Measurements from ENCODE around the gene SAP30.

Gene SAP30

DNA sequence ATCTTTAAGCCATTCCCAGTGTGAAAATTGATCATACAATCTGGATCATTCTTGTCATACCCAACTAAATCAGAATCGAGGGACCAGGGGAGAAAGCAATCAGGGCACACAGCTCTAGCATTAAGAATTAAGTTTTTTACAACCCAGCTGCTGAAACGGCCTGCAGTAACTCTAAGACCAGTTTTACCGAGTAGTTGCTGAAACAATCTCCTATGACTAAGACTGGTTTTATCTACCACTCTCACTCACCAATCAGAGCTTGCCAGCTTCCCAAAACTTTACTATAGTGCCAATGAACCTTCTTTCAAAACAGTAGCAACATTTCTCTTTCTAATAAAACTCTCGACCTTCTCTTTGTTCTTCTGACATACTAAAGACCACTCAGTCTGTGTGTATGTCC is 2.8 kb upstream of the SAP30 start:
- DNase-seq, result no peak

DNA sequence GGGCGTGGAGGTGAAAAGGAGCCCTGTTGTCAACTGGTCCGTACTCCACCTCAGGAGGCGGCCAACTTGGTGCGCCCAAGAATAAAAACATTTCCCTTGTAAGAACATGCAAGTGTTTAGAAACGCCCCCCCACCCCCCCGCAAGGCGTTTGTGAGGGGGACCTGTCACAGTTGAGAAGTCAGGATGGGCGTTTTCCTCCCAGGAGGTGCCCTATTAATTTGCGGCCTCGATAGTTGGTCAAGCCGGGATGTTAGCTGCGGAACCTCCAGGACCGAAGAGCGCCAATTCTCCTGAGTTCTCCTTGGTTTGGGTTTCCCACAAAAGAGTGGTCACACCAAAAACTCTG is 651 bp upstream of the SAP30 start:
- no peak for DNase-seq

DNA sequence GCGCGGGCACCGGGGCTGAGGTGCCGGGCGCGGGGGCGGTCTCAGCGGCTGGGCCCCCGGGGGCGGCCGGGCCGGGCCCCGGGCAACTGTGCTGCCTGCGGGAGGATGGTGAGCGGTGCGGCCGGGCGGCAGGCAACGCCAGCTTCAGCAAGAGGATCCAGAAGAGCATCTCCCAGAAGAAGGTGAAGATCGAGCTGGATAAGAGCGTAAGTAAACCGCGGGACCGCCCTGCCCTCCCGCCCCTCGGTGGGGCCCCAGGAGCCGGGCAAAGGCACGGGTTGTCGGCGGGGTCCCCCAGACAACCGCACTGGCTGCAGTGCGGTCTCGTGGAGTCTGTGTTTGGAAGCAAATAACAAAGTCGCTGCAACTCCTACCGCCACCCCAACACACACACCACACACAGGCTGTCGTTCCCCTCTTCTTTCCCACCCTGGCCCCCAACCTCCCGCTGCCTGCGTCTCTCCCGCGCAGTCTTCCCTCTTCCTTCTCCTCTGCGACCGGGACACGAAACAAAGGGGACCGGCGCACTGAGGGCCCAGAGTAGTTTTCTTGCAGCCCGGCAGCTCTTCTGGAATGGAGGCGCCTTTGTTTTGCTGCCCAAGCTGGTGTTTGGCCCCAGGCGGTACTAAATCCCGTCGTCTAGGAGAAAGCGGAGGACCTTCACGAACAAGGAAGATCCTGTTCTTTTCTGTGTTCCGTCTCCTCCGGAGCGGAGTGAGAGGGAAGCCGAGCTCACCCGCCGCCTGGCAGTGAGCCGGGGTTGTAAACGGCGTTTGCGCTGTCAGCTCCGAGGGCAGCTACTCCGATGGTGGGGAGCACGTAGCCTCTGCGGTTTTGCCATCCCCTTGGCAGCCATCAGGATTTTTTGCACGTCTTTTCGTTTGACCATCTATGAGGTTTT is 788 bp downstream of the SAP30 start:
- DNase-seq, result peak; percentile 52

DNA sequence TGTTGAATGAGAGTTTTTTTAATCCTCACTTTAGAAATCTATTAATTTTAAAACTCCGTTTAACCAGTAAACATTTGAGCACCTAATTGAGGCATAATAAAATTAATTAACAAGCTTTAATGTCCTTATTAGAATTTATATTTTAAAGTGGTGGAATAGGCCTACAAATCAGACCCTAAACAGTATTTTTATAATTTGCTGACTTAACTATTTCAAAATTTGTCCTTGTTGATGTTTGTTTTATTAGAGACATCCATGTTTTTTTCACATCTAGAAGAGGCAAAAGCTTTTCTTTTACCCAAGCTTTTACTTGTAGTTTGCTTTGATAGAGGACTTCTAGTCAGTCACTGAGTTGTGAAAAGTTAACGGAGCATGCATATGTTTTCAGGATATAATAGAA is 3.8 kb downstream of the SAP30 start:
- DNase-seq, result no peak

DNA sequence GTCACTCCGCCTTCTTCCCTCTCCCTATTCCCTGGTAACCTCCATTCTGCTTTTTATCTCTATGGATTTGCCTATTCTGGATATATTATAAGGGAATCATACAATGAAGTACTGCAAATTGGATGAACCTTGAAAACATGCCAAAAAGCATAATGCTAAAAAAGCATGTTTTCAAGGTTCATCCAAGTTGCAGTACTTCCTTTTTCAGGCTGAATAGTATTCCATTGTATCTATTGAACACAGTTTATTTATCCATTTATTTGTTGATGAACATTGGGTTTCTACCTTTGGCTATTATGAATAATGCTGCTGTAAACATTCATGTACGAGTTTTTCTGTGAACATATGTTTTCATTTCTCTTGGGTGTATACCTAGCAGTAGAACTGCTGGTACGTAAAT is 9.2 kb downstream of the SAP30 start:
- DNase-seq, result no peak

DNA sequence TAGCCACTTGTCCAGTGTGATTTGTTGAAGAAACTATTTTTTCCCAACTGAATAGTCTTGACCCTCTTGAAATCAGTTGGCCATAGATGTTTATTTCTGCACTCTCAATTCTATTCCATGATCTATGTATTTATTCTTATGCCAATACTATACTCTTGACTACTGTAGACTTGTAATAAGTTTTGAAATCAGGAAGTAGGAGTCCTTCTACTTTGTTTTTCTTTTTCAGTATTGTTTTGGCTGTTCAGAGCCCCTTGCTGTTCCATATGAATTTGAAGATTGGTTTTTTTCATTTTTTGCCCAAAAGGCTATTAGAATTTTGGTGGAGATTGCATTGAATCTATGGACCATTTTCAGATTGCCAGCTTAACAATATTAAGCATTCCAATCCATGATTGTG is 10.2 kb downstream of the SAP30 start:
- no peak for DNase-seq

DNA sequence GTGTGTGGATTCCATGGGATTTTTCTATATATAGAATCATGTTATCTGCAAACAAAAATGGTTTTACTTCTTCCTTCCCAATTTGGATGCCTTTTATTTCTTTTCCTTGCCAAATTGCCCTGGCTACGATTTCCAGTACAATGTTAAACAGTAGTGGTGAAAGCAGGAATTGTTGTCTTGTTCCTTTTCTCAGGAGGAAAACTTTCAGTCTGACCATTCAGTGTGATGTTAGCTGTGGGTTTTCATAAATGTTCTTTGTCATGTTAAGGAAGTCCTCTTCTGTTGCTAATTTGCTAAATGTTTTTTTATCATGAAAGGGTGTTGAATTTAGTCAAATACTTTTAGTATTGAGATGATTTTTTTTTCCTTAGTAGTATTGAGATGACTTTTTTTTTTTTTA is 10.9 kb downstream of the SAP30 start:
- no peak for DNase-seq

DNA sequence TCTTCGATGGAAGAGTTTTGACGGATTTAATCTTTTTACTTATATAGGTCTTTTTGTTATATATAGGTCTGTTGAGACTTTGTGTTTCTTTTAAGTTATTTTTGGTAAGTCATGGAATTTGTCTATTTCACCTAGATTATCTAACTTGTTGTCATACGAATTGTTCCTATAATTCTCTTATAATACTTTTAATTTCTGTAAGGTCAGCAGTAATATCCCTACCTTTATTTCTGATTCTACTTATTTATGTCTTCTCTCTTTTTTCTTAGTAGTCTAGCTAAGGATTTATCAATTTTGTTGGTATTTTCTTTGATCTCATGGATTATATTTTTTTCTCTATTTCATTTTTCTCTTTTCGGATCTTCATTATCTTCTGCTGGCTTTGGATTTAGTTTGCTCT is 11.6 kb downstream of the SAP30 start:
- DNase-seq, result no peak

DNA sequence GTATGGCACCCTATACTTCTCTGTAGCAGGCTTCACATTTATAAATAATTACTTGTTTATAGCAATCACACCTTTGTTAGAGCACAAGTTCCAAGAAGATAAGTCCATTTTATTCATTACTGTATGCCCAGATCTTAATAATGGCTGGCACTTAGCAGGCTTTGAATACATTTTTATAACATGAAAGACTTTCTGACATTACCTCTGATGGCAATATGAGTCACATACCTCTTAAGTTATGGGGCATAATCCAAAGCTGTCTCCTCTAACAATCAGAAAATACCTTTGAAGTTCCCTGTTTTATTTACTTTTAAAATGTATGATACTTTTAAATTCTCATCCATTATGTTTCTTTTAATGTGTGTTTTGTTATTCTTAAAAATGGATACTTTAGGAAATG is 16.0 kb downstream of the SAP30 start:
- no peak for DNase-seq

DNA sequence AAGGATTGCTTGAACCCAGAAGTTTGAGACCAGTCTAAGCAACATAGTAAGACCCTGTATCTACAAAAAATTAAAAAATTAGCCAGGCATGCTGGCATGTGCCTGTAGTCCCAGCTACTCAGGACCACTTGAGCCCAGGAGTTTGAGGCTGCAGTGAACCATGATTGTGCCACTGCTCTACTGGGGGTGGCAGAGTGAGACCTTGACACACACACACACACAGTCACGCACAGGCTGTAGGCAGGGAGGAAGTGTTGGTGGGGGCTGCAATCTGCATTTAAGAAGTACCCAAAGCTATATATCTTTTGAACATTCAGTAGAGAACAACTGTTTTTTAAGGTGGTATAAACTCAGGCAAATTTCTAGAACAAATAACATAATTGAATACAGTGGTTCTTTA is 20.9 kb downstream of the SAP30 start:
- no peak for DNase-seq

DNA sequence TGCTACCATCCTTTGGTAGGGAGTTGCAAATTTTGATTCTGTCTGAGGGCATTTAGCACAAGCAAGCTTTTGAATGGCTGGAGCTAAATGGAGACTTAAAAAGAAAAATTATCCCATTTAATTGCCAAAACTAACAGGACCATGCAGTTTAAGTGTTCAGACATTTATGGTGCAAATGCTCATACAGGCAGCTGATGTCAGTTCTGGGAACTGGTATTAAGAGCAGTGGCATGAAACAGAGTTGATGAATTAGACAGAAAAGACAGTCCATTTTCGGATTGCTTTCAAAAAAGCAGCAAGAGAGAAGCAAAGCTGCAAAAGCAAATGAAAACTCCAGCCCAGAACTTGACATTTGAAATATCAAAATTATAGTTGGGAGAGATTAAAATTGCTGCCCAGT is 26.9 kb downstream of the SAP30 start:
- no peak for DNase-seq

DNA sequence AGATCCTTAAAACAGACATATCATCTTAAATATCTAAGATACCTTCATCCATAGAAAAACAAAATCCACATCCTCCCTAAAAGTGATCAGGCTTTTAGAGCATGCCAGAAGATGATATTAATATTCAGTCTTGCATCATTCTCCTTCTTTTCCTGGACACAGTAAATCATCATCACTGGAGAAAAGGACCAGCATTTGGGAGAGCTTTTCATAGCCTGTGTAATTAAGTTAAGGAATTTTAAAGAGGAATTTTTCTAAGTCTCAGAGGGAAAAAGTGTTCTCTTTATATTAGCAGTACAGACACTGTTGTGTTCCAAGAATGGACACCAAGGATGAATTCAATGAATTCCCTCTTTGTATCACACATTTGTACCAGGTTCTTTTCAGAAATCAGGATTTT is 27.5 kb downstream of the SAP30 start:
- DNase-seq, result no peak

DNA sequence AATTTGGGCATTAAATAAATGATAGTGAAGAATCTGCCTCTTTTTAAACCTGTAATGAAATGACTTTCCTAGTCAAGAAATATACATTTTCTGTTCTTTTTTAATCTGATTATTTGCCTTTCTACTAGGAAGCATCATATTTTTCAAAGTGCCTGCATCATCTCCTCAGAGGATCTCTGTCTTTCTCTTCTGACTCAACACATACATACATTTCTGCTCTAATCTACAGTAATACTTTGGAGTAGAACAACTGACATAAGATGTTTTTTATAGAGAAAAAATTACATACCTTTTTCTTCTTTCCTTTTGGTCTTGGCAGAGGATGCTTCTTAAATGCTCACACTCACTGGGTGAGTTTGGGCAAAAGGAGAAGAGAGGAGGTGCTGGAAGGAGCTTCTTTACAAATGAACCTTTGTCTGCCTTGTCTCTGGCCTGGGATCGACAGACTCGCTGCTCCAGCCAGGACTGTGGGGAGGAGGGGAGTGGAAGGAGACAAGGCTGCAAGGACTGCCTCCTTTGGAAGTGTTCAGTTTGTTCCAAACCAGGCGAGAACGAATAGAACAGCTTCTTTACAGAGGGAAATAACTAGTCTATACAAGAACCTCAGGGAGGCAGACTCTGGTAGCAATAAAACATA is 28.1 kb downstream of the SAP30 start, which contains the start of gene SCRG1:
SCRG1 (minus strand) TSS at position 338 of the 637 bp plus-strand sequence. CDS start 7,702 bp downstream, outside the sequence.
- no peak for DNase-seq

DNA sequence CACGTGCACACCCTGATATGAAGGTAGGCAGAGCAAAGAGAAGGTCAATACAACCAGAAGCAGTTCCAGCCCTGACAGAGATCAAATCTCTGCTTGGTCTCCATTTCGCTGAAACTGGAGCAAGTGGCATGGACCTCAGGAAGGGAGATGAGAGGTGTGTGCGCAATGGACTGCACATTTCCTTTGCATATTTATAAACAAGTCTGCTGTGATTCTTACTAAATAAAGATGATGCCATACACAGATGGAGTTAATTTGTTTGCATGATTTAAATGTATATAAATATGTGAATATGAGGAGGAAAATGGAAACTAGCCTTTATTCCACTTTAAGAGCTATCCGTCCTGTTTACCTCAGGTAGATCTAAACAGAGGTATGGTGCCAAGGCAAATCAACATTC is 30.3 kb downstream of the SAP30 start:
- DNase-seq, result no peak

DNA sequence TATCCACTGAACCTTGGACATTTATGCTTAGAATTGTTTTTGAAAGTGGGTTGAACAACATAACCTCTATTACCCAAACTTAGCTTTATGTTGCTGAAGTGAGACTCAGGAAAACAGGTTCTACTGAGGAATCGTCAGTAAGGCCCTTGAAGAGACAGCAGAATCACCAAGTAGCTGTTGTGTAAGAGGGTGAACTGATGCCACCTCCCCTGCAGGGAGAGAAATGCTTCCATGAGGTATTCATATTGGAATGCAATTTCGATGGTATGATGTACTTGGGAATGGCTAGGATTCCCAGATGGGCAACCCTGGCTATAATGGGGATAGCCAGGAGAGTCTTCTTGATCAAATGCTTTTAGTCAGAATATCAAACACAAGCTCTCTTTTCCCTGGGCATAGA is 32.3 kb downstream of the SAP30 start:
- DNase-seq, result no peak

DNA sequence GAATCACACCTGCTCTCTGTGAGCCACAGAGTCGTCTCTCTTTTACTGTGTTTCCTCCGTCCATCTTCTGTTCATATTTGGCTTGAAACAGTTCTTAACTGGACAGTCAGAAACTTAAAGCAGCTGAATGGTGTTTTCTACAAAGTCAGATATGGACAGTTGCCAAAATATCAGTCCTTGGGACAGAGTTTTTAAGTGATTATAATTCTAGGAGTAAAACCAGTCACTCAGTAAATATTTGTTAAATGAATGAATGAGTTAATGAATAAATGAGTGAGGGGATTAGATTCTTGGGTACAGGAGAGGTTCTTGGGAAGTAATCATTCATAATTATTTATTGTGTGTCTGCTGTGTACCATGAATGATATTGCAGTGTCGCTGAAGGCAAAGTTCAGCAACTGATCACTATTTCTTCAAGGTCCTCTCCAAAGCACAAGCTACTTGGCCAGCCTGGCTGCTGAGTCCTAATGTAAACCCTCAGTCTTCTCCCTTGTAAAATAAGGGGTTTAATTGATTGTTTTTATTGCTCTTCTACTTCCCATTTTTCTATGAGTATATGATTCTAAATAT is 33.6 kb downstream of the SAP30 start:
- DNase-seq, result no peak

DNA sequence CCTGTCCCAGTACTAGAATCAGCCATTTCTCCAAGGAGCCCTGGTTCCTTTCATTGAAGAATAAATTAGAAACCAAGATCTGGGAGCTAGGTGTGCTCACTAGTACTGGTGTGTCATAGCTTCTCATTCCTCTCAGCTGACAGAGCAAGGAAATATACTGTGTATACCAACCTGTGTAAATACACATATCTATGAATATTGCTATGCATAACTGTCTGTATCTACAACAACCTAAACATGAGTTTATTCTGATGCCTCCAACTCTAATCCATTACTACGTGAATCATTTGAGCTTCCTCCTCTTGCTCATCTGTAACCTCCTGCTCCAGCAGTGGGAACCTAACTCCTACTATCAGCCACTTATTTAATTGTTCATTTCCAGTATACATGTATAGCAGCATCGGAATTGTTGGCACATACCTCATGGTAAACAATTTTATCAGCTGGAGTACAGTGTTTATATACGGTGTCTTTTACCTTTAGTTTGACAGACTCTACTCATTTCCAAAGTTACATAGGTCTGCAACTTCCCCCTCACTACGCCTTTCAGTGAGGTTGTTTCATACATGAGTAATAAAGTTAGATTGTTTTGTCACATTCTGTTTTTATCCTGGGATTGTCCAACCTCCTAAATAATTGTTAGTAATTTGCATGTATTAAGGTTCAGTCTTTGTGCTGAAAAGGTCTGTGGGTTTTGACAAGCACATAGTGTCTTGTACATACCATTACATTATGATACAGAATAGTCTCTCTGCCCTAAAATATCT is 35.3 kb downstream of the SAP30 start:
- no peak for DNase-seq

DNA sequence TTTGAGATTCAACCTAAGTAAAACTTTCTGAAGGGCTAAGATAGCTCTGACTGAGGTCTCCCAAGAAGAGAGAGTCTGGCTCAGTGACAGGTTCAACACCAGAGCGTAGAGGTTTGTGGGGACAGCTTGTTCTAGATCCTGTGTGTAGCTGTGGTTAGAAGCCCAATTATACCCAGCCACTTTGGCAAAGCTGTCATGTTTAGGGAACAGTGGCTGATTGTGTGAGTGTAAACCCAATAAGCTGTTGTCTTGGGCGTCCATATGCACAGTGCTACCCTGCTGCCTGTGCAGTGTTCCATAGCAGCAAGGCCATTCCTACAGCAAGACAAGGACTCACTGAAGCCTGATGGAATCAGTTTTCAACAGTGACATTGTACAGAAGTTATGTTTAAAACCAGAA is 39.3 kb downstream of the SAP30 start:
- no peak for DNase-seq

DNA sequence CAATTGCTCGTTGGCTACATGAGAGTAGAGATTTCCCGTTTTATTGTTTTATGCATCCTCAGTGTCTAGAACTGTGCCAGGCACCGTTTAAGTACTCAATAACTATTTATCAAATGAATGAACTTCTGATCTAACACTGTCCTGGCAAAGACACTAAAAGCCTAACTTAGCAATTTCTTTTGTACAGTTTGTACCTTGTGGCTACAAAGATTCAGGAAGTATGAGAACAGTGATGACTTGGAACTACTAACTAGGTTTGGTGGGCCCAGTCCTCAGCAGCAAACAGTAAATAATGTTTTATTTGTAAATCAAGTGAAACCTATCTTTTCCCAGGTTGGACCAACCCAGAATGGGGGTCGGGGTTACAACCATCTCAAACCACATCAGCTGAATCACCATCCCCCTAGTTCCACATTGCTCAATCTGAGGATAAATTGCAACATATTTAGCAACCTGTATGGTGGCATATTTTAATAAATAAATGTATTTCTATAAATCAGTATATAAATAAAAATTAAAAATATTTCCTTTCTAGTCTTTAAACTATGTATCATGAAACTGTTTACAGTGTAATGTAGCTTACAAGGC is 40.4 kb downstream of the SAP30 start:
- no peak for DNase-seq

DNA sequence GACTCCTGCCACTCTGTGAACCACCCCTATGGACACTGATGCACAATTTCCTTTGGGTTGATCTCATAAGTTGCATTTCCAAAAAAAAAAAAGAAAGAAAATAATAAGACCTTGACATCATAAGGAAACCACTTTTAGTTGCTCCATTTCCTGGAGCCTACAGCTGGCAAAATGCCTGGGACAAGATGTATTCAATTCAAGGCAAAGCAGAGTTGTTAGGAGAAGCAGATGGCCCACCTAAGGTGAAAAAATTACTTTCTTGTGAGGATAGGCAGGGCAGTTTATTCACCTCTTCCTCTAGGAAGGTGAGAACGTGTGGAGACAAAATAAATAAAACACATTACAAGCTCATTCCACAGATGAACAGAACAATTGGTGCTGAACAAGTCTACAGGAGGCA is 42.3 kb downstream of the SAP30 start:
- DNase-seq, result no peak

DNA sequence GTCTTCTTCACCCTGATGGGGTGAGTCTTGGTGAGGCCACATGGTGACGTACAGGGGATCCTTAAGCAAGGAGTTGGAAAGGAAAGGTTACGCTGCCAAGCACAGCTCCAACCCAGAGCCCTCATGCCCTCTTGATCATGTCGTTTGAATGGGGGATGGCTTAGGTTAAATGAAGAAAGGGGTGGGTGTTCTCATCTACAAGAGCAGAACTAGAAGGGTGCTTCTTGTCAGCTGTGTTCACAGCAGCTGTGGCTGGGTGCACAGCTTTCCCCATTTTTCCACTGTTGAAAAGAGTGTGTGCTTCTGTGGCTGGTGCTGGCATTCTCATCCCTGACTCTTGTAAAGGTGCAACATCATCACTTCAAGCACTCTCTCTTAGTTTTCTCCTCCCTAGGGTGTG is 43.7 kb downstream of the SAP30 start:
- no peak for DNase-seq

DNA sequence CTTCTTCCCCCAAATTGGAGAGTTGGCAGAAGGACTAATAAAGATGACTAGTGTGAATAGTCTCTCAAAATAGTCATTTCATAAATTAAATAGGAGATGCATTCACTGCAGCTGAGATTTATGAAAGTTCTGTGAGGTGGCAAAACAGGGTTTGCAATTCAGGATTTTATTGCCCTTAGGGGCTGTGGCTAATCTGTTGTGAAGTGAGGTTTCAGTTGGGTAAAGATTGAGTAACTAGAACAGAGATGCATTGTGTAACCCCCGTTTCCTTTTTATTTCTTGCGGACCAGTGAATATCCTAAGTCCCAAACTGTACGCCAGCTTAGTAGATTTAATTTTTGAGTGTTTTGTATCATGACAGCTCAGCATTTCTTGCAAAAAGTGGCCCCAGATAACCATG is 44.3 kb downstream of the SAP30 start:
- DNase-seq, result no peak

Data from NCI-H2029 treated with DMSO at 0.1 percent for 48 hours (cell line).